BE2C (cell line): Measurements from ENCODE around the gene PIK3C2G.

Source experiments
- DNase-seq: peaks from one replicate; pipeline ENCODE4 v3.0.0-alpha.2; 2020
- H3K27me3 ChIP-seq: fragments of 250-450 bp; sonication (Bioruptor Pico); 2 replicates; pipeline ENCODE4 v1.5.1; 2020; ENCODE audit warnings: mild to moderate bottlenecking
- H3K36me3 ChIP-seq: fragments of 250-450 bp; sonication (Bioruptor Pico); 2 replicates; pipeline ENCODE4 v1.5.1; 2020; ENCODE audit warnings: mild to moderate bottlenecking
- H3K4me1 ChIP-seq: fragments of 250-450 bp; sonication (Bioruptor Pico); 2 replicates; pipeline ENCODE4 v1.5.1; 2020
- H3K4me3 ChIP-seq: 2 replicates; pipeline ENCODE4 v1.5.1; 2011; ENCODE audit warnings: low read depth, low read length
- H3K9me3 ChIP-seq: fragments of 250-450 bp; sonication (Bioruptor Pico); 2 replicates; pipeline ENCODE4 v1.5.1; 2020
- TF ChIP-seq, protein P1 (sequence below): IDR thresholded peaks from 2 replicates; pipeline ENCODE4 v1.5.1; 2012; ENCODE audit warnings: mild to moderate bottlenecking, low read depth, low read length

The PIK3C2G gene

DNA sequence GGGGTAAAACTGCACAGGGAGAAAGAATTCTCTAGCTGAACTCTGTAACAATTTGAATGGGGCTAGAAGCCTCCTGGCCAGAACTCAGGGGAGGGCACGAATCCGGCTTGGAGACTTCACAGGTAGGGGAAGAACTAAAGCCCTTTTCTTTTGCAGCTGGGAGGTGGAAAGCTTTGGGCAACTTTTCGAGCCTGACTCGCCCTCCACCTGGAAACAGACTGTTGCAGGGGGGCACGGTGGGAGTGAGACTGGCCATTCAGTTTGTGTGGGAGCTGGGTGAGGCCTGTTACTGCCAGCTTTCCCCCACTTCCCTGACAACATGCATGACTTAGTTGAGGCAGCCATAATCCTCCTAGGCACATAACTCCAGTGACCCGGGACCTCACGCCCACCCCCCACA, 340.6 kb downstream of the PIK3C2G start:
- DNase-seq = no peak
- no peaks in the 10 kb centered on the region for H3K4me1 ChIP-seq
- TF ChIP-seq, protein P1, sequence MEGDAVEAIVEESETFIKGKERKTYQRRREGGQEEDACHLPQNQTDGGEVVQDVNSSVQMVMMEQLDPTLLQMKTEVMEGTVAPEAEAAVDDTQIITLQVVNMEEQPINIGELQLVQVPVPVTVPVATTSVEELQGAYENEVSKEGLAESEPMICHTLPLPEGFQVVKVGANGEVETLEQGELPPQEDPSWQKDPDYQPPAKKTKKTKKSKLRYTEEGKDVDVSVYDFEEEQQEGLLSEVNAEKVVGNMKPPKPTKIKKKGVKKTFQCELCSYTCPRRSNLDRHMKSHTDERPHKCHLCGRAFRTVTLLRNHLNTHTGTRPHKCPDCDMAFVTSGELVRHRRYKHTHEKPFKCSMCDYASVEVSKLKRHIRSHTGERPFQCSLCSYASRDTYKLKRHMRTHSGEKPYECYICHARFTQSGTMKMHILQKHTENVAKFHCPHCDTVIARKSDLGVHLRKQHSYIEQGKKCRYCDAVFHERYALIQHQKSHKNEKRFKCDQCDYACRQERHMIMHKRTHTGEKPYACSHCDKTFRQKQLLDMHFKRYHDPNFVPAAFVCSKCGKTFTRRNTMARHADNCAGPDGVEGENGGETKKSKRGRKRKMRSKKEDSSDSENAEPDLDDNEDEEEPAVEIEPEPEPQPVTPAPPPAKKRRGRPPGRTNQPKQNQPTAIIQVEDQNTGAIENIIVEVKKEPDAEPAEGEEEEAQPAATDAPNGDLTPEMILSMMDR = no peak
- H3K27me3 ChIP-seq = no peaks in the 10 kb centered on the region
- H3K9me3 ChIP-seq = no peaks in the 10 kb centered on the region
- H3K4me3 ChIP-seq = no peak overlapping the region
- no peaks in the 10 kb centered on the region for H3K36me3 ChIP-seq

DNA sequence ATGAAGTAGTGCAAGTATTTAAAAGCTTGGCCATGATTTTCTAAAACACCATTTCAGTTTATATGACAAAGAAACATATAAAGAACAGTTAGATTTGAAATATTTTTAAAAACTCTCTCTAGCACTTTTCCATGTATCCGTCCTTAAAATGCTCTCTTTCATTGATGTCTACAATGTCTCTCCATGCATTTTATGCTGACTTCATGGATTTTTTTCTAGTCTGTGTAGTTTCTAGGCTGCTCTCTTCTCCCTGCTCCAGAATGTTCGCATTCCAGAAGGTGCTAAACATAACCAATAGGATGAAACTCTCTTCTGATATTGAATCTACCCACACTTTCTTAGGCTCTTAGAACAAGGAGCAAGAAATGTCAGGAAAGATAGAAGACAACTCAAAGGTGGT, 351.7 kb downstream of the PIK3C2G start:
- Histone ChIP-seq H3K4me1 (no peaks in the 10 kb centered on the region), H3K27me3 (peaks cover 6% of the 10 kb centered on the region; the same call in 1 of the 2 replicates), H3K9me3 (no peaks in the 10 kb centered on the region), H3K4me3 (no peak overlapping the region), H3K36me3 (no peaks in the 10 kb centered on the region)
- no peak for DNase-seq
- TF ChIP-seq, protein P1 = no peak

DNA sequence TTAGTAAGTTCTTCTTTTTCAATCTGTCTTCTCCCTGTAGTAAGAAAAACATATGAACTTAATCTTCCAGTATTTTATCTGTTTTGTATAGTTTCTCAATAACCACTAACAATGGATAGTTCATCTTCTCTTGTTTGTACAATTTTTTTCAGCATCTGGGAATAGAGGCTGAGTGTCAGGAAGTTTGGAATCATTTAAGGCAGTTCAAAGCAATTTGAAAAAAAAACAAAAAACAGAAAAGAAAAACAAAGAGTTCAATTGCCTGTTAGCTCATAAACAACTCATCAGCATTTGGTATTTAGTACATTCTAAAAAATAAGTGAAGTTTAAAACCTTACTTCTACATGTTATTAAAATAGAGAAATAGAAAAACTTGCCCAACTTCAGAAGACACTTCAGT, 359.7 kb downstream of the PIK3C2G start:
- Histone ChIP-seq H3K27me3 (no peaks in the 10 kb centered on the region), H3K36me3 (no peaks in the 10 kb centered on the region), H3K9me3 (no peaks in the 10 kb centered on the region), H3K4me3 (no peak overlapping the region), H3K4me1 (no peaks in the 10 kb centered on the region)
- DNase-seq = no peak
- TF ChIP-seq, protein P1 = no peak

DNA sequence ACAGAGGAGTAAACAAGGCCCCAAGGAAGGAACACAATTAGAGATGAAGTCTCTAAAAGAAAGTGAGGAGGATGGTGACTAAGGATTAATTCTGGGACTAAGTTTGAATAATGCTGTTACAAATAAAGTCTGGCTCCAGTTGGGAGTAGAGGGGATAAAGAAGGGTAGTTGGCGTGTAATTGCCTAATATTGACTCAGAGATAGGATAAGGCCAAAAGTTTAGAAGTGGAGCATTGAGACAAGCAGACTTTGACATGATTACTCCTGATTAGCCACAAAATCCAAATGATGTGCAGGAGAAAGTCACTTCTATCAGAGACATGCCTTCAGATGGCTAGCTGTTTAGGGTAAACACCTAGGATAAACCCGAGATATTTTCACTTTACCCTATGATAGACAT, 368.1 kb downstream of the PIK3C2G start:
- H3K27me3 ChIP-seq = no peaks in the 10 kb centered on the region; the same call in 1 of the 2 replicates
- no peaks in the 10 kb centered on the region for H3K9me3 ChIP-seq
- no peaks in the 10 kb centered on the region for H3K4me1 ChIP-seq
- TF ChIP-seq, protein P1 = no peak
- DNase-seq = no peak
- no peak overlapping the region for H3K4me3 ChIP-seq
- no peaks in the 10 kb centered on the region for H3K36me3 ChIP-seq

DNA sequence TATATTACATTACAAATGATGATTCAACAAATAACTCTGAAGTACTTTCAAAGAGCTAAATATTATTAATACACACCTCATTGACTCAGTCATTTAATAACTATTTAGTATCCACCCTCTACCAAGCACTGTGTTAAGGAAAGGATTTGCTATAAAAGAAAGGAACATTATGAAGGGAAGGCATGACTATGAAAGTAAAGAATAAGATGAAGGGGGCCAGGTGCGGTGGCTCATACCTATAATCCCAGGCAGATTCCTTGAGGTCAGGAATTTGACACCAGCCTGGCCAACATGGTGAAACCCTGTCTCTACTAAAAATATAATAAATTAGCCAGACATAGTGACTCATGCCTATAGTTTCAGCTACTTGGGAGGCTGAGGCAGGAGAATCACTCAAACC, 368.6 kb downstream of the PIK3C2G start:
- TF ChIP-seq, protein P1 = no peak
- Histone ChIP-seq H3K27me3 (no peaks in the 10 kb centered on the region; the same call in 1 of the 2 replicates), H3K9me3 (no peaks in the 10 kb centered on the region), H3K36me3 (no peaks in the 10 kb centered on the region), H3K4me1 (no peaks in the 10 kb centered on the region), H3K4me3 (no peak overlapping the region)
- no peak for DNase-seq

DNA sequence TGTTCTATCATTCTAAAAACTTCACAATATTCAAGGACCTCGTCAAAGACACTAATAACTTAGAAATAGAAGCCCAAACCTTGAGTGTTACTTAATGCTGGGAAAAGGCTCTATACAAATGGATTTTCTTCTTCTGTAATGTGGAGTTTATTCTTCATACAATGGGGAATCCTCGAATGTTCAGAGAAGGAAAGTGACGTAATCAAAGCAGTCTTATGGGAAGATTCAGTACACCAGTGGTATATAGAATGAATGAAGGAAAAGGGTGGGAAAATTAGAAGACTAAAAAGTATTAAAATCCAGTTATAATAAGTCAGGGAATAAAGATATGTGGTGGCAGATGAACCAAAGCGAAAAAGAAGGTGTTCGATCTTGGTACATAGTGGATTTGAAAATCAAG, 370.0 kb downstream of the PIK3C2G start:
- H3K4me1 ChIP-seq = no peaks in the 10 kb centered on the region
- H3K27me3 ChIP-seq = no peaks in the 10 kb centered on the region; the same call in 1 of the 2 replicates
- no peak overlapping the region for H3K4me3 ChIP-seq
- no peaks in the 10 kb centered on the region for H3K9me3 ChIP-seq
- no peak for DNase-seq
- TF ChIP-seq, protein P1 = no peak
- H3K36me3 ChIP-seq = no peaks in the 10 kb centered on the region
